HEK293 (cell line): ENCODE results near the gene ZC3H12C.
A peak's percentile ranks its signal among the peaks of the same experiment; 100 is the strongest.
"Not testable (repeated sequence)": the region's sequence is repeated elsewhere in the genome, so short reads cannot be mapped to it uniquely, and the experiment has no call there.

Experiments used
- CTCF ChIA-PET: fragments of 350-600 bp; formaldehyde crosslinking; extraction: SDS; loops from one replicate; lab custom pipeline; 2021; ENCODE audit warnings: antibody characterized with exemption; lab: Yijun Ruan, JAX
- POLR2A ChIA-PET: fragments of 300-600 bp; formaldehyde crosslinking; extraction: SDS; loops from one replicate; lab custom pipeline; 2020; ENCODE audit warnings: antibody characterized with exemption, inconsistent platforms; lab: Yijun Ruan, JAX
- H3K27ac ChIP-seq: fragments of 200-500 bp; sonication (Bioruptor generic); 2 replicates; pipeline ENCODE4 v1.5.1; 2014; ENCODE audit warnings: low read depth, low read length, control low read depth, inconsistent platforms; ENCODE audit errors: extremely low read depth
- H3K36me3 ChIP-seq, 2 experiments: fragments of 200-500 bp in 1 of 2; sonication (Bioruptor generic) in 1 of 2; 1 replicate in 1 of 2; 2 replicates in 1 of 2; pipeline ENCODE4 v1.5.1; 2014 to 2017; ENCODE audit warnings: inconsistent platforms in 2 of 2, low read length in 2 of 2; ENCODE audit not compliant: control insufficient read depth in 2 of 2, insufficient read depth in 1 of 2
- H3K4me1 ChIP-seq: fragments of 200-500 bp; sonication (Bioruptor generic); 2 replicates; pipeline ENCODE4 v1.5.1; 2014; ENCODE audit warnings: mild to moderate bottlenecking, low read length, inconsistent platforms; ENCODE audit not compliant: control insufficient read depth, insufficient read depth
- H3K4me3 ChIP-seq: 2 replicates; pipeline ENCODE4 v1.5.1; 2011; ENCODE audit warnings: low read depth, mild to moderate bottlenecking, control low read depth, low read length, moderate library complexity
- H3K9me3 ChIP-seq: fragments of 200-500 bp; sonication (Bioruptor generic); 2 replicates; pipeline ENCODE4 v1.5.1; 2014; ENCODE audit warnings: low read depth, low read length, inconsistent platforms; ENCODE audit not compliant: control insufficient read depth, insufficient read depth
- ELK4 ChIP-seq: IDR thresholded peaks from 2 replicates; pipeline ENCODE4 v1.6.1; 2011; ENCODE audit warnings: mild to moderate bottlenecking, low read depth, low read length, borderline replicate concordance
- KLF1 ChIP-seq: fragments of 450-650 bp; formaldehyde crosslinking; IDR thresholded peaks from 2 replicates; pipeline ENCODE4 v1.5.1; 2016; ENCODE audit warnings: missing biosample characterization, missing genetic modification characterization
- KLF8 ChIP-seq: fragments of 450-650 bp; formaldehyde crosslinking; IDR thresholded peaks from 2 replicates; pipeline ENCODE4 v1.5.1; 2016; ENCODE audit warnings: missing biosample characterization, missing genetic modification characterization
- KLF9 ChIP-seq: fragments of 450-650 bp; formaldehyde crosslinking; IDR thresholded peaks from 2 replicates; pipeline ENCODE4 v1.5.1; 2016; ENCODE audit warnings: missing biosample characterization, missing genetic modification characterization, low read depth
- MYNN ChIP-seq: fragments of 450-650 bp; formaldehyde crosslinking; IDR thresholded peaks from 2 replicates; pipeline ENCODE4 v1.5.1; 2016; ENCODE audit warnings: missing biosample characterization, missing genetic modification characterization, borderline replicate concordance
- SP3 ChIP-seq: fragments of 450-650 bp; formaldehyde crosslinking; IDR thresholded peaks from 2 replicates; pipeline ENCODE4 v1.5.1; 2016; ENCODE audit warnings: missing biosample characterization, missing genetic modification characterization
- SP7 ChIP-seq: fragments of 450-650 bp; formaldehyde crosslinking; IDR thresholded peaks from 2 replicates; pipeline ENCODE4 v1.5.1; 2016; ENCODE audit warnings: missing biosample characterization, missing genetic modification characterization
- ZFHX2 ChIP-seq: fragments of 450-650 bp; formaldehyde crosslinking; conservative IDR thresholded peaks from 2 replicates; pipeline ENCODE4 v1.5.1; 2016; ENCODE audit warnings: missing biosample characterization, missing genetic modification characterization
- ZNF121 ChIP-seq: fragments of 450-650 bp; formaldehyde crosslinking; IDR thresholded peaks from 2 replicates; pipeline ENCODE4 v1.5.1; 2016; ENCODE audit warnings: missing biosample characterization, missing genetic modification characterization
- ZNF133 ChIP-seq: fragments of 450-650 bp; formaldehyde crosslinking; IDR thresholded peaks from 2 replicates; pipeline ENCODE4 v1.5.1; 2016; ENCODE audit warnings: missing biosample characterization, missing genetic modification characterization
- ZNF146 ChIP-seq: fragments of 450-650 bp; formaldehyde crosslinking; IDR thresholded peaks from 2 replicates; pipeline ENCODE4 v1.5.1; 2016; ENCODE audit warnings: missing biosample characterization, missing genetic modification characterization
- ZNF157 ChIP-seq: fragments of 450-650 bp; formaldehyde crosslinking; IDR thresholded peaks from 2 replicates; pipeline ENCODE4 v1.5.1; 2016; ENCODE audit warnings: missing biosample characterization, missing genetic modification characterization
- ZNF580 ChIP-seq: fragments of 450-650 bp; formaldehyde crosslinking; IDR thresholded peaks from 2 replicates; pipeline ENCODE4 v1.5.1; 2016; ENCODE audit warnings: missing biosample characterization, missing genetic modification characterization
- ZNF600 ChIP-seq: fragments of 450-650 bp; formaldehyde crosslinking; IDR thresholded peaks from 2 replicates; pipeline ENCODE4 v1.5.1; 2016; ENCODE audit warnings: missing biosample characterization, missing genetic modification characterization
- ZNF629 ChIP-seq: fragments of 450-650 bp; formaldehyde crosslinking; IDR thresholded peaks from 2 replicates; pipeline ENCODE4 v1.5.1; 2017; ENCODE audit warnings: missing biosample characterization, missing genetic modification characterization
- TF ChIP-seq, protein P1 (sequence below): fragments of 450-650 bp; formaldehyde crosslinking; IDR thresholded peaks from 2 replicates; pipeline ENCODE4 v1.5.1; 2016; ENCODE audit warnings: missing biosample characterization, missing genetic modification characterization

Gene ZC3H12C

DNA sequence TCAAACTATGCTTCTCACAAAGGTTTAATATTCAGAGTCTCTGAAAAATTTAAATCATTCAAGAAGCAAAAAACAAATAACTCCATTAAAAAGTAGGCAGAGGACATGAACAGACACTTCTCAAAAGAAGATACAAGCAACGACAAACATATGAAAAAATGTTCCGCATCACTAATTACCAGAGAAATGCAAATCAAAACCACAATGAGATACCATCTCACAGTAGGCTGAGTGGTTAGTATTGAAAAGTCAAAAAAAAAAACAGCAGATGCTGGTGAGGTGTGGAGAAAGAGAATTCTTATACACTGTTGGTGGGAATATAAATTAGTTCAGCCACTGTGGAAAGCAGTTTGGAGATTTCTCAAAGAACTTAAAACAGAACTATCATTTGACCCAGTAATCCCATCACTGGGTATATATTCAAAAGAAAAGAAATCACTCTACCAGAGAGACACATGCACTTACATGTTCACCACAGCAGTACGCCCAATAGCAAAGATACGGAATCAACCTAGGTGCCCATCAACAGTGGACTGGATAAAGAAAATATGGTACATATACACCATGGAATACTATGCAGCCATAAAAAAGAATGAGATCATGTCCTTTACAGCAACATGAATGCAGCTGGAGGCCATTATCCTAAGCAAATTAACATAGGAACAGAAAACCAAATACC, 99.6 kb downstream of the ZC3H12C start:
- H3K4me3 ChIP-seq, H3K36me3 ChIP-seq, H3K27ac ChIP-seq, POLR2A ChIA-PET, H3K4me1 ChIP-seq, H3K9me3 ChIP-seq: not testable (repeated sequence)
- TF ChIP-seq, protein P1, sequence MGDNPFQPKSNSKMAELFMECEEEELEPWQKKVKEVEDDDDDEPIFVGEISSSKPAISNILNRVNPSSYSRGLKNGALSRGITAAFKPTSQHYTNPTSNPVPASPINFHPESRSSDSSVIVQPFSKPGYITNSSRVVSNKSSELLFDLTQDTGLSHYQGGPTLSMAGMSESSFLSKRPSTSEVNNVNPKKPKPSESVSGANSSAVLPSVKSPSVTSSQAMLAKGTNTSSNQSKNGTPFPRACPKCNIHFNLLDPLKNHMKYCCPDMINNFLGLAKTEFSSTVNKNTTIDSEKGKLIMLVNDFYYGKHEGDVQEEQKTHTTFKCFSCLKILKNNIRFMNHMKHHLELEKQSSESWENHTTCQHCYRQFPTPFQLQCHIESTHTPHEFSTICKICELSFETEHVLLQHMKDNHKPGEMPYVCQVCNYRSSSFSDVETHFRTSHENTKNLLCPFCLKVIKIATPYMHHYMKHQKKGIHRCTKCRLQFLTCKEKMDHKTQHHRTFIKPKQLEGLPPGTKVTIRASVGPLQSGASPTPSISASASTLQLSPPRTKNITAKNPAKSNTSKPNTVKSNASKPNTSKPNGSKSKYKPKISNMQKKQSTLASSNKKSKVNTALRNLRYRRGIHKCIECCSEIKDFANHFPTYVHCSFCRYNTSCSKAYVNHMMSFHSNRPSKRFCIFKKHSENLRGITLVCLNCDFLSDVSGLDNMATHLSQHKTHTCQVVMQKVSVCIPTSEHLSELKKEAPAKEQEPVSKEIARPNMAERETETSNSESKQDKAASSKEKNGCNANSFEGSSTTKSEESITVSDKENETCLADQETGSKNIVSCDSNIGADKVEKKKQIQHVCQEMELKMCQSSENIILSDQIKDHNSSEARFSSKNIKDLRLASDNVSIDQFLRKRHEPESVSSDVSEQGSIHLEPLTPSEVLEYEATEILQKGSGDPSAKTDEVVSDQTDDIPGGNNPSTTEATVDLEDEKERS (tag by site-specific recombination) = 0 out of 2 replicates have a peak, but pooled peaks have one; percentile 29
- TF ChIP-seq ZNF133 = peak; percentile 9; the same call in 1 of the 2 replicates
- peak; percentile 22; the same call in 1 of the 2 replicates for TF ChIP-seq ZNF146 (tag by site-specific recombination)
- peak; percentile 88 for TF ChIP-seq ZNF157 (tag by site-specific recombination)
- CTCF ChIA-PET = interaction anchor here (0.6 to 1.6 kb wide), 2 partner anchors 19 to 1308 kb away, joined by 3 read pairs; no protein-coding TSS in a partner anchor

- CTCF ChIA-PET = interaction anchor here (0.6 to 1.6 kb wide), 3 partner anchors 19 to 100 kb away, joined by 3 read pairs; no protein-coding TSS in a partner anchor
- TF ChIP-seq ZNF629 (peak; percentile 51), SP3 (tag by site-specific recombination) (0 out of 2 replicates have a peak, but pooled peaks have one; percentile 29), SP7 (tag by site-specific recombination) (peak; percentile 83), ZNF600 (tag by site-specific recombination) (peak; percentile 72; the same call in 1 of the 2 replicates), KLF8 (tag by site-specific recombination) (0 out of 2 replicates have a peak, but pooled peaks have one; percentile 16), KLF9 (tag by site-specific recombination) (0 out of 2 replicates have a peak, but pooled peaks have one; percentile 13), ZFHX2 (peak; percentile 72)
- H3K9me3 ChIP-seq, H3K27ac ChIP-seq, POLR2A ChIA-PET, H3K36me3 ChIP-seq, H3K4me3 ChIP-seq, H3K4me1 ChIP-seq: not testable (repeated sequence)
Observed at GRCh38 chr11:110194211-110194766, 101.1 kb downstream of the ZC3H12C start.

GRCh38 chr11:110196241-110196754, 103.1 kb downstream of the ZC3H12C start:
- no peak for TF ChIP-seq ELK4
- no peak for TF ChIP-seq ZNF121
- TF ChIP-seq ZNF580 (tag by site-specific recombination) = no peak
- TF ChIP-seq KLF1 (tag by site-specific recombination) = peak; percentile 41; the same call in 1 of the 2 replicates
- TF ChIP-seq ZNF629 = peak; percentile 24; the same call in 1 of the 2 replicates
- 0 out of 2 replicates have a peak, but pooled peaks have one; percentile 8 for TF ChIP-seq SP3 (tag by site-specific recombination)
- peak; percentile 55 for TF ChIP-seq KLF8 (tag by site-specific recombination)
- peak; percentile 81 for TF ChIP-seq MYNN (tag by site-specific recombination)
- CTCF ChIA-PET = interaction anchor here (1.1 to 7.9 kb wide), 6 partner anchors 22 to 238 kb away, joined by 3 to 76 read pairs (median 6); no protein-coding TSS in a partner anchor
- Histone ChIP-seq H3K4me3 (no peak overlapping the region), H3K9me3 (no peaks in the 10 kb centered on the region), H3K4me1 (no peaks in the 10 kb centered on the region), H3K36me3 (no peaks in the 10 kb centered on the region), H3K27ac (no peak overlapping the region)
- POLR2A ChIA-PET = interaction anchor here (0.7 to 1.2 kb wide), 2 partner anchors 68 to 109 kb away, joined by 3 read pairs; no protein-coding TSS in a partner anchor
